ENCODE data around the gene FOLR3. TPM values are rescaled to one million over a fixed set of nuclear protein-coding genes. Genes with fewer than 3 reads are reported as not detected.

The FOLR3 gene
- total and polyA plus RNA-seq, 8 donors: 0.40 TPM; not detected in 7

- no peak for ATAC-seq
- no peak for TF ChIP-seq CTCF (IDR thresholded peaks at IDR 0.05)
- 78 to 94% methylated on average over 1 of the region's 1 CpG for WGBS, 2 donors
- Histone ChIP-seq H3K9me3 (no peaks in the 10 kb centered on the region), H3K36me3 (no peaks in the 10 kb centered on the region), H3K4me3 (no peak overlapping the region), H3K27me3 (no peaks in the 10 kb centered on the region), H3K4me1 (no peaks in the 10 kb centered on the region), H3K27ac (no peak overlapping the region)
- intact Hi-C loops (cut with DNase I): no loop called here
- DNase-seq: no peak
- no peak for FAIRE-seq
These were observed 52.7 kb downstream of the FOLR3 start for GRCh38 chr11:72188267-72188666.

Other genes starting within 250 kb of the FOLR3 start
- gene XNDC1N, start 207.1 kb upstream of the FOLR3 start, total RNA-seq: 1 to 10 TPM; 2.5 to 6.4 (median 4.3) TPM
- 1 to 10 TPM; 2.1 to 3.8 TPM for gene XNDC1N, start 207.1 kb upstream of the FOLR3 start, polyA plus RNA-seq
- 10 to 100 TPM; 12.3 to 20.7 (median 13.8) TPM for gene RNF121, start 206.7 kb upstream of the FOLR3 start, total RNA-seq
- gene RNF121, start 206.7 kb upstream of the FOLR3 start, polyA plus RNA-seq: 10 to 100 TPM; 10.9 to 14.4 TPM
- 1 to 10 TPM; 2.3 to 5.2 (median 3.4) TPM for gene IL18BP, start 136.8 kb upstream of the FOLR3 start, total RNA-seq
- gene IL18BP, start 136.8 kb upstream of the FOLR3 start, polyA plus RNA-seq: 1 to 10 TPM; 6.5 to 7.8 TPM
- gene NUMA1, start 55.2 kb upstream of the FOLR3 start, total RNA-seq: 100 to 1,000 TPM in 1 of 6 donors, 10 to 100 TPM in 5; 68.8 to 138 (median 96.9) TPM
- gene NUMA1, start 55.2 kb upstream of the FOLR3 start, polyA plus RNA-seq: 100 to 1,000 TPM; 185 to 216 TPM
- gene LRRC51, start 54.9 kb upstream of the FOLR3 start, total RNA-seq: 1 to 10 TPM; 3.2 to 8.3 (median 4.9) TPM
- gene LRRC51, start 54.9 kb upstream of the FOLR3 start, polyA plus RNA-seq: 1 to 10 TPM; 2.9 to 9.4 TPM
- 10 to 100 TPM; 24.9 to 42.5 (median 34.7) TPM for gene LAMTOR1, start 32.4 kb upstream of the FOLR3 start, total RNA-seq
- 10 to 100 TPM; 34.8 to 71.8 TPM for gene LAMTOR1, start 32.4 kb upstream of the FOLR3 start, polyA plus RNA-seq
- not detected for gene TOMT, start 29.8 kb upstream of the FOLR3 start, total RNA-seq
- gene TOMT, start 29.8 kb upstream of the FOLR3 start, polyA plus RNA-seq: not detected
- 10 to 100 TPM in 5 of 6 donors, 1 to 10 TPM in 1; 6.7 to 19.8 (median 13.5) TPM for gene ANAPC15, start 23.0 kb upstream of the FOLR3 start, total RNA-seq
- gene ANAPC15, start 23.0 kb upstream of the FOLR3 start, polyA plus RNA-seq: 10 to 100 TPM; 32.7 to 35.0 TPM
- gene FOLR1, start 56.4 kb downstream of the FOLR3 start, total RNA-seq: 1 to 10 TPM; 1.2 to 6.2 (median 4.5) TPM
- gene FOLR1, start 56.4 kb downstream of the FOLR3 start, polyA plus RNA-seq: 1 to 10 TPM; 2.4 to 8.3 TPM
- gene FOLR2, start 81.1 kb downstream of the FOLR3 start, total RNA-seq: 1 to 10 TPM in 4 of 6 donors, under 1 TPM in 2; 0.51 to 9.2 (median 4.7) TPM
- gene FOLR2, start 81.1 kb downstream of the FOLR3 start, polyA plus RNA-seq: 1 to 10 TPM; 1.3 to 2.4 TPM
- gene INPPL1, start 89.0 kb downstream of the FOLR3 start, total RNA-seq: 10 to 100 TPM; 46.3 to 94.7 (median 56.8) TPM
- gene INPPL1, start 89.0 kb downstream of the FOLR3 start, polyA plus RNA-seq: 100 to 1,000 TPM in 1 of 2 donors, 10 to 100 TPM in 1; 78.4 to 131 TPM
- under 1 TPM in 1 of 6 donors, not detected in 5; 0.35 TPM for gene PHOX2A, start 108.5 kb downstream of the FOLR3 start, total RNA-seq
- gene PHOX2A, start 108.5 kb downstream of the FOLR3 start, polyA plus RNA-seq: under 1 TPM in 1 of 2 donors, not detected in 1; 0.61 TPM